Astrocyte (in vitro differentiated cells and primary cell): Measurements from ENCODE around the gene SH3BP1. TPM values are rescaled to one million over a fixed set of nuclear protein-coding genes. Genes with fewer than 3 reads are reported as not detected.

ENCODE experiments used
- DNase-seq: peaks from one replicate; pipeline ENCODE4 v3.0.0-alpha.2; 2010; ENCODE audit warnings: low read depth
- FAIRE-seq: peaks from 2 replicates; lab custom pipeline; 2011; peaks lifted over from hg19 to GRCh38; lab: Jason Lieb, UNC
- H2AFZ ChIP-seq: 2 replicates; pipeline ENCODE4 v1.6.0; 2012; ENCODE audit warnings: low read depth, low read length, inconsistent platforms
- H3K27ac ChIP-seq: 2 replicates; pipeline ENCODE4 v1.5.1; 2011; ENCODE audit warnings: low read depth, low read length, inconsistent platforms
- H3K27me3 ChIP-seq: 2 replicates; pipeline ENCODE4 v1.6.0; 2011; ENCODE audit warnings: low read length, inconsistent platforms; ENCODE audit not compliant: insufficient read depth
- H3K36me3 ChIP-seq: 2 replicates; pipeline ENCODE4 v1.5.1; 2011; ENCODE audit warnings: low read length, inconsistent platforms; ENCODE audit not compliant: insufficient read depth
- H3K4me1 ChIP-seq: 2 replicates; pipeline ENCODE4 v1.5.1; 2011; ENCODE audit warnings: low read length, inconsistent platforms; ENCODE audit not compliant: insufficient read depth
- H3K4me2 ChIP-seq: 2 replicates; pipeline ENCODE4 v1.6.0; 2012; ENCODE audit warnings: low read length, inconsistent platforms
- H3K4me3 ChIP-seq: 2 replicates; pipeline ENCODE4 v1.5.1; 2011; ENCODE audit warnings: low read depth, mild to moderate bottlenecking, low read length, inconsistent platforms; ENCODE audit not compliant: insufficient read depth
- H3K79me2 ChIP-seq: 2 replicates; pipeline ENCODE4 v1.6.0; 2012; ENCODE audit warnings: mild to moderate bottlenecking, low read length, inconsistent platforms; ENCODE audit not compliant: insufficient read depth
- H3K9ac ChIP-seq: 2 replicates; pipeline ENCODE4 v1.6.0; 2012; ENCODE audit warnings: mild to moderate bottlenecking, low read length, inconsistent platforms
- H3K9me3 ChIP-seq: 2 replicates; pipeline ENCODE4 v1.5.1; 2012; ENCODE audit warnings: low read depth, mild to moderate bottlenecking, low read length, inconsistent platforms; ENCODE audit not compliant: insufficient read depth
- H4K20me1 ChIP-seq: 2 replicates; pipeline ENCODE4 v1.6.0; 2012; ENCODE audit warnings: low read length, inconsistent platforms; ENCODE audit not compliant: insufficient read depth
- H3K27ac Mint-ChIP-seq: one replicate; pipeline ENCODE4 v1.8.0; 2021; ENCODE audit warnings: mild to moderate bottlenecking, mixed read lengths; ENCODE audit not compliant: unreplicated experiment
- H3K27me3 Mint-ChIP-seq: one replicate; pipeline ENCODE4 v1.8.0; 2021; ENCODE audit warnings: low read depth, mixed read lengths; ENCODE audit not compliant: unreplicated experiment
- H3K36me3 Mint-ChIP-seq: one replicate; pipeline ENCODE4 v1.8.0; 2021; ENCODE audit warnings: low read depth, mixed read lengths; ENCODE audit not compliant: unreplicated experiment
- H3K4me1 Mint-ChIP-seq: one replicate; pipeline ENCODE4 v1.8.0; 2021; ENCODE audit warnings: low read depth, mixed read lengths; ENCODE audit not compliant: unreplicated experiment
- H3K4me3 Mint-ChIP-seq: one replicate; pipeline ENCODE4 v1.8.0; 2021; ENCODE audit warnings: mild to moderate bottlenecking, moderate library complexity, mixed read lengths; ENCODE audit not compliant: unreplicated experiment
- H3K9me3 Mint-ChIP-seq: one replicate; pipeline ENCODE4 v1.8.0; 2021; ENCODE audit warnings: mild to moderate bottlenecking, mixed read lengths; ENCODE audit not compliant: unreplicated experiment
- EZH2 ChIP-seq: IDR thresholded peaks from 2 replicates; pipeline ENCODE4 v1.6.1; 2012; ENCODE audit warnings: mild to moderate bottlenecking, low read length, inconsistent platforms; ENCODE audit not compliant: insufficient read depth
- total RNA-seq: library from RNA; stranded (reverse); gene quantifications from 2 replicates; pipeline ENCODE4 v1.2.1, GENCODE V29; 2021
- TF ChIP-seq, protein P1 (sequence below): IDR thresholded peaks from 2 replicates; pipeline ENCODE4 v1.5.1; 2011; ENCODE audit warnings: low read depth, mild to moderate bottlenecking, inconsistent platforms, low read length, moderate library complexity; ENCODE audit not compliant: insufficient read depth

The SH3BP1 gene
- total RNA-seq, 1 donor from 2014 or later = 26.5 TPM

GRCh38 chr22:37636949-37637273, 2.6 kb upstream of the SH3BP1 start:
- no peak overlapping the region for H2AFZ ChIP-seq

DNA sequence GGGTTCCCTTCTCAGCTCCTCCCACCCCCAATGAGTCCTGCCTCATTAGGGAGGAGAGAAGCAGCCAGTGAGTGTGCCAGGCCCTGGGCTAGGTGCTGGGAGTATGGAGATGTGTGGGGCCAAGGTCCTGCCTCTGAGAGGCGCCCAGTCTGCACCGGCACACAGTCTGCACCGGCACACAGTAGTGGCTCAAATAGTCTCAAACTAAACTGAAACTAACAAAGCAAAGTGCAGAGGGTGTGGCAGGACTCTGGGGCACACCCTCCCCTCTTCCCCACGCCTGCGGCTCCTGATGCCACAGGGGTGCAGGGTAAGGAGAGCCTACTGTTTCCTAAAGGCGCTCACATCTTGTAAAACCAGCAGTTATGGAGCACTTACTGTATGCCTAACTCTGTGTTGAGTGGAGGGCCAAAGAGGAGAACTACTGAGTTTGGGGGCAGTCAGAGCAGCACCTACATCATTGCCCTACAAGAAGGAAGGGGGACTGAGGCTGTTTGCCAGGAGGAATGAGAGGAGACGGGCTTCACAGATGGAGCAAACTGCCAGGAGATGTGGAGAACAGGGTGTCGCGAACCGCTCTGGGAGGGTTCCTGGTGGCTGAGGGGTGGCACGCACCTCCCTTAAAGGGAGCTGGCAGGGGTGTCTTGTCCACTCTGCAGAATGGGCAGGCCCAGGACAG, 939 bp upstream of the SH3BP1 start:
- Histone ChIP-seq H3K4me2 (peak overlapping the region; percentile 97), H3K27ac (no peak overlapping the region), H3K79me2 (peaks cover 4% of the 10 kb centered on the region), H3K4me3 (no peak overlapping the region), H3K4me1 (peaks cover 44% of the 10 kb centered on the region), H3K27me3 (no peaks in the 10 kb centered on the region), H4K20me1 (peaks cover 6% of the 10 kb centered on the region), H3K36me3 (no peaks in the 10 kb centered on the region), H3K9ac (no peak overlapping the region), H2AFZ (no peak overlapping the region), H3K9me3 (no peaks in the 10 kb centered on the region)
- Mint-ChIP-seq H3K27me3 (no peaks in the 10 kb centered on the region), H3K4me1 (peaks cover 33% of the 10 kb centered on the region), H3K27ac (no peak overlapping the region), H3K4me3 (peak overlapping the region; percentile 77), H3K36me3 (peaks cover 4% of the 10 kb centered on the region), H3K9me3 (no peaks in the 10 kb centered on the region)
- TF ChIP-seq, protein P1, sequence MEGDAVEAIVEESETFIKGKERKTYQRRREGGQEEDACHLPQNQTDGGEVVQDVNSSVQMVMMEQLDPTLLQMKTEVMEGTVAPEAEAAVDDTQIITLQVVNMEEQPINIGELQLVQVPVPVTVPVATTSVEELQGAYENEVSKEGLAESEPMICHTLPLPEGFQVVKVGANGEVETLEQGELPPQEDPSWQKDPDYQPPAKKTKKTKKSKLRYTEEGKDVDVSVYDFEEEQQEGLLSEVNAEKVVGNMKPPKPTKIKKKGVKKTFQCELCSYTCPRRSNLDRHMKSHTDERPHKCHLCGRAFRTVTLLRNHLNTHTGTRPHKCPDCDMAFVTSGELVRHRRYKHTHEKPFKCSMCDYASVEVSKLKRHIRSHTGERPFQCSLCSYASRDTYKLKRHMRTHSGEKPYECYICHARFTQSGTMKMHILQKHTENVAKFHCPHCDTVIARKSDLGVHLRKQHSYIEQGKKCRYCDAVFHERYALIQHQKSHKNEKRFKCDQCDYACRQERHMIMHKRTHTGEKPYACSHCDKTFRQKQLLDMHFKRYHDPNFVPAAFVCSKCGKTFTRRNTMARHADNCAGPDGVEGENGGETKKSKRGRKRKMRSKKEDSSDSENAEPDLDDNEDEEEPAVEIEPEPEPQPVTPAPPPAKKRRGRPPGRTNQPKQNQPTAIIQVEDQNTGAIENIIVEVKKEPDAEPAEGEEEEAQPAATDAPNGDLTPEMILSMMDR = no peak
- TF ChIP-seq EZH2 = no peak
- DNase-seq = no peak
- FAIRE-seq = no peak

More at GRCh38 chr22:37636949-37637273, 2.6 kb upstream of the SH3BP1 start:
- Mint-ChIP-seq H3K9me3 (no peaks in the 10 kb centered on the region), H3K27me3 (no peaks in the 10 kb centered on the region), H3K27ac (no peak overlapping the region), H3K4me3 (no peak overlapping the region), H3K4me1 (peaks cover 32% of the 10 kb centered on the region), H3K36me3 (peaks cover 4% of the 10 kb centered on the region)
- no peaks in the 10 kb centered on the region for H3K36me3 ChIP-seq
- no peak overlapping the region for H3K27ac ChIP-seq
- H3K4me2 ChIP-seq = peak overlapping the region; percentile 50
- H3K9ac ChIP-seq = no peak overlapping the region
- no peak for FAIRE-seq
- H3K4me1 ChIP-seq = peaks cover 52% of the 10 kb centered on the region
- no peak for DNase-seq
- no peaks in the 10 kb centered on the region for H3K27me3 ChIP-seq
- peaks cover 4% of the 10 kb centered on the region for H3K79me2 ChIP-seq
- TF ChIP-seq, protein P1 = no peak
- TF ChIP-seq EZH2 = no peak
- H3K9me3 ChIP-seq = no peaks in the 10 kb centered on the region
- no peak overlapping the region for H3K4me3 ChIP-seq
- peaks cover 4% of the 10 kb centered on the region for H4K20me1 ChIP-seq
